Fibroblast of skin of abdomen (primary cell): ENCODE measurements around the gene RFC2.

Experiments used
- DNase-seq: peaks from one replicate; pipeline ENCODE4 v3.0.0-alpha.2; 2013

The RFC2 gene

GRCh38 chr7:74187915-74188675 lies 66.1 kb downstream of the RFC2 start:
- DNase-seq, result peak; percentile 58

GRCh38 chr7:74185636-74186035 lies 68.6 kb downstream of the RFC2 start:
- no peak for DNase-seq

GRCh38 chr7:74185016-74185415 lies 69.2 kb downstream of the RFC2 start:
- no peak for DNase-seq

GRCh38 chr7:74183653-74184450 lies 70.3 kb downstream of the RFC2 start:
- no peak for DNase-seq

GRCh38 chr7:74183142-74183541 lies 71.1 kb downstream of the RFC2 start:
- DNase-seq, result no peak

- no peak for DNase-seq
These were observed 71.6 kb downstream of the RFC2 start for GRCh38 chr7:74182453-74183090.

- no peak for DNase-seq
These were observed 72.4 kb downstream of the RFC2 start for GRCh38 chr7:74181821-74182220.
